ENCODE measurements around the gene ABHD6.
A peak's percentile ranks its signal among the peaks of the same experiment; 100 is the strongest.
"Not testable (repeated sequence)": the region's sequence is repeated elsewhere in the genome, so short reads cannot be mapped to it uniquely, and the experiment has no call there.

The ABHD6 gene

DNA sequence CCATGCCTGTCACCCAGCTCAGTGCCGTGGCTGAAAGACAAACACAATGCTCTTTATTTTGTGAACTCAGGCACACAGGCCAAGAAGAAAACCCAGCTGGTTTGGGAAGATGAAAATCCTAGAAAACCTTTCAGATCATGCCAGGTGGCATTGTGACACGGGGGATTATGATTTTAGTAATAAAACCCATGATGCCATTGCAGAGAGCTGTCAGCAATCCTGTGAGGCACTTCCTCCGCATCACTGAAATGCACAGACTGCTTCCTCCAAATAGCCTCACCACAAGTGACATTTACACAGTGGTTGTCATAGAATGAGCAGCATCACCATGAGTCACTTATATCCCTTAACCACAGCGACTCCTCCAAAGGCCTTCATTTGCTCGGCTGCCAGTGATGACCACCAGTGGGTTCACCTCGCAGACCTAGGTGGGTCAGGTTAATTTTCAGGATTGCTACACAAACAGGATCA lies 22.7 kb downstream of the ABHD6 start:
- no peak for TF ChIP-seq CTCF (conservative IDR thresholded peaks at IDR 0.05; ENCODE audit: control insufficient read depth, insufficient read depth, low read depth, low read length)
- DNase-seq (ENCODE audit: low read depth), result peak; percentile 81
- no peak overlapping the region for H3K4me3 ChIP-seq (ENCODE audit: control insufficient read depth, low read depth, low read length)

DNA sequence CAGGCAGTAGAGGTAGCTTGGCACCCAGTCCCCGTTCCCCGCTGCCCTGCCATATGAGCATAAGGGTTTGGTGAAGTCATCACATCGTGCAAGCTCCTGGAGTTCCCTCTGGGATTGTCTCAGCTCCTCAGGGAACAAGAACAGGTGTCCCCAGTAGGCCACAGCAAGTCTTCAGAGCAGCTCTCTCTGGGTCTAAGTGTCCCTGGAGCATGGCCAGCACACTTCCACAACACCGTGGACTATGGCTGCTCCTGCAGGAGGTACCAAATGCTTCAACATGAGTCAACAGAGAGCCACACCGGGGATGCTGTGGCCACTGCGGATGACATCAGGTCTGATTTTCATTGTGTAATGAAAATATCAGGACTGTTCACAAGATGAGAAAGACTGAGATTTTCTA lies 23.1 kb downstream of the ABHD6 start:
- H3K4me3 ChIP-seq (ENCODE audit: control insufficient read depth, low read depth, low read length), result no peak overlapping the region
- TF ChIP-seq CTCF (conservative IDR thresholded peaks at IDR 0.05; ENCODE audit: control insufficient read depth, insufficient read depth, low read depth, low read length), result no peak
- DNase-seq (ENCODE audit: low read depth), result peak; percentile 45

DNA sequence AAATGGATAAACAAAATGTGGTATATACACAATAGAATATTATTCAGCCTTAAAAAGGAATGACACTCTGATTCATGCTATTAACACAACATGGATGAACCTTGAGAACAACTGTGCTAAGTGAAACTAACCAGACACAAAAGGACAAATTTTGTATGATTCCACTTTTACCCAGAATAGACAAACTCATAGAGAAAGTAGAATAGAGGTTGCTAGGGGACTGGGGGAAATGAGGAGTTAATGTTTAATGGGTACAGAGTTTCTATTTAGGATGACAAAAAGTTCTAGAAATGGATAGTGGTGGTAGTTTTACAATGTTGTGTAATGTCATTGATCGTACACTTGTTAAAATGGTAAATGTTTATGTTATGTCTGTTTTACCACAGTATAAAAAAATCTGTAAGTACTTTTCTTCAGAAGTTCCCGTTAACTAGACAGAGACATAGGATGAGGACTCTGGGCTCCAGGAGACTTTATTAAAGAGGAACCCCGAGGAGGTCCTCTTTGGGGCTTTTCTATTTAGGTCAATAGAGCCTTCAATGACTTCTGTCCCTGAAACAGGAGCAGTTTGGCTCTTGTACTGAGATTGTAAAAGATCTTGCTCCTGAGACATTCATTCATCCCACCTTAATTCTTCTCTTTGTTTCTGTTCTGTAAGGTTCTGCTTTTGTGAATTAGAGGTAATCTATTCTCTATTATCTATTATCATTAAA lies 24.5 kb downstream of the ABHD6 start:
- DNase-seq (ENCODE audit: low read depth), result no peak
- no peak overlapping the region for H3K4me3 ChIP-seq (ENCODE audit: control insufficient read depth, low read depth, low read length)
- TF ChIP-seq CTCF (conservative IDR thresholded peaks at IDR 0.05; ENCODE audit: control insufficient read depth, insufficient read depth, low read depth, low read length), result no peak

- H3K4me3 ChIP-seq (ENCODE audit: control insufficient read depth, low read depth, low read length), result no peak overlapping the region
- DNase-seq (ENCODE audit: low read depth), result peak; percentile 18
- no peak for TF ChIP-seq CTCF (conservative IDR thresholded peaks at IDR 0.05; ENCODE audit: control insufficient read depth, insufficient read depth, low read depth, low read length)
Observed at GRCh38 chr3:58266577-58266976, 29.0 kb downstream of the ABHD6 start.

GRCh38 chr3:58267543-58267942 lies 30.0 kb downstream of the ABHD6 start:
- not testable (repeated sequence) for H3K4me3 ChIP-seq (ENCODE audit: control insufficient read depth, low read depth, low read length); DNase-seq (ENCODE audit: low read depth)

DNA sequence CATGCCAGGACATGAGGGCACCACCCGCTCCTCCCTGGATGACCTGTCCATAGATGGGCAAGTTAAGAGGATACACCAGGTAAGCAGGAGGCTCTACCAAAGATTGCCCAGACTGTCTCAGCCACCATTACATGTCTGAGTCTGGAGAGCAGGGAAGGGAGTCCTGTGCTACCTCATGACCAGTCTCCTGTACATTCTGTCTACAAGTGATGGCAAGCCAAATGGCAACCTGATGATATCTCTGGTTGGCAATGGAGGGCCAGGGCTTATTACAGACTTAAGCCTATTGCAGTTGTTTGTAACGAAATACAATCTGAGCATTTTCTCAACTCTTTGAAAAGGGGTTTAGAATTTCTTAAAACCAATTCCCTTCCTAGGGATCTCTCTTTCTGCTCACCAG lies 31.8 kb downstream of the ABHD6 start:
- TF ChIP-seq CTCF (conservative IDR thresholded peaks at IDR 0.05; ENCODE audit: control insufficient read depth, insufficient read depth, low read depth, low read length), result no peak
- DNase-seq (ENCODE audit: low read depth), result no peak
- no peak overlapping the region for H3K4me3 ChIP-seq (ENCODE audit: control insufficient read depth, low read depth, low read length)

DNA sequence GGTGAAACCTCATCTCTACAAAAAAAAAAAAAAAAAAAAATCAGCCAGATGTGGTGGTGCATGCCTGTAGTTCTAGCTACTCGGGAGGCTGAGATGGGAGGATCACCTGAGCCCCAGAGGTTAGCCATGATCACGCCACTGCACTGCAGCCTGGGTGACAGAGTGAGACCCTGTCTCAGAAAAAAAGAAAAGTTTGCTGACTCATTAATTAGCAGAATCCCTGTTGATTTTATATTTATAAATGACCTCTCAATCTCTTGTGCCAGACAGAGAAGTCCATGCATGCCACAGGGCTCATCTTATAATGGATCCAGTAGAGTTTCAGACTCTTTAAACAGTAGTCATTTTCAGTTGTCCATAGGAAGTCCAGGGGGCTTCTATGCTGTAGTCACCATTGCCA lies 32.9 kb downstream of the ABHD6 start:
- DNase-seq (ENCODE audit: low read depth), result no peak
- TF ChIP-seq CTCF (conservative IDR thresholded peaks at IDR 0.05; ENCODE audit: control insufficient read depth, insufficient read depth, low read depth, low read length), result no peak
- no peak overlapping the region for H3K4me3 ChIP-seq (ENCODE audit: control insufficient read depth, low read depth, low read length)
